NCI-H2081 (cell line): ENCODE measurements around the gene ZKSCAN1.

Source experiments
- DNase-seq, 2 experiments: peaks; one replicate each; lab custom pipeline; 2025; lab: John Stamatoyannopoulos, UW

The ZKSCAN1 gene

GRCh38 chr7:100080907-100081534 lies 65.6 kb downstream of the ZKSCAN1 start:
- DNase-seq: peak; percentile 48 to 72

DNA sequence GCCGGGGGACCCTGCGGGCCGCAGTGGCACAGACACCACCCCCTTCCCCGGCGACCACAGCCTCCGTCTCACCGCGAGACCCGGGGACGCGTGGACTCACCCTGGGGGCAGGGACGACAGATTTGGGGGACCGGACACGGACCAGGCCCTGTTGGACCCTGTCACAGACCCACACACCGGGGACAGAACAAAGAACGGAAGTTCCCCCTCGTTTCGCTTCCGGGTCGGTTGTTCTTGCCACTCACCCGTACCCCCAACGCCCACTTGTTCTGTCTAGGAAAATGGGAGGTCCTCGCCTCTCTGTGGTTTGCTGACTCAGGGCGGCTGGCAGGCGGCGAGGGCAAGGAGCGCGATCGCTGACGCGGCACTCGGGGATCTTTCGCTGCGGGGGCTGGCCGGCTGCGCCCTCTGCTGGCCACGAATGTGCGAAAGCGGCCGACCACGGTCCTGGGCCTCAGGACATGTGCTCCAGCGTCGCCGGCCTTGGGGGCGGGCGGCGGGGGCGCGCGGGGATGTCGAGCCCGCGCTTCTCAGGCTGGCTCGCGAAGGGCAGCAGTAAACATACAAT lies 66.2 kb downstream of the ZKSCAN1 start, which contains the start of gene ZNF3:
TSS of gene ZNF3 (minus strand) at position 189 of the 568 bp plus-strand sequence. CDS start 4,366 bp downstream, outside the sequence.
- DNase-seq: peak; percentile 99

DNA sequence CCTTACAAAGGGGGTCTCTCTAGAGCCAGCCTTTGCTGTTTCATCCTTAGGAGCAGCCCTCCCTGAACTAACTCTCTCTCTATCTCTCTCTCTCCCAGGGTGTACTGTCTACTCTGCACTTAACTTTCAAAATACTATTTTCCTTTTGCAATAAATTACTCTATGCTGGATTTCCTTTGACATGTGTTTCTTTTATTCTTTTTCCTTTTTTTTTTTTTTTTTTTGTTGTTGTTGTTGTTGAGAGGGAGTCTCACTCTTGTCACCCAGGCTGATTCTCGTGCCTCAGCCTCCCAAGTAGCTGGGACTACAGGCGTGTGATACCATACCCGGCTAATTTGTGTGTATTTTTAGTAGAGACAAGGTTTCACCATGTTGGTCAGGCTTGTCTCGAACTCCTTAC lies 67.6 kb downstream of the ZKSCAN1 start:
- DNase-seq: no peak

- DNase-seq: no peak
These were observed 70.1 kb downstream of the ZKSCAN1 start for GRCh38 chr7:100085515-100085914.

- DNase-seq: no peak
These were observed 71.8 kb downstream of the ZKSCAN1 start for GRCh38 chr7:100087055-100087750.

DNA sequence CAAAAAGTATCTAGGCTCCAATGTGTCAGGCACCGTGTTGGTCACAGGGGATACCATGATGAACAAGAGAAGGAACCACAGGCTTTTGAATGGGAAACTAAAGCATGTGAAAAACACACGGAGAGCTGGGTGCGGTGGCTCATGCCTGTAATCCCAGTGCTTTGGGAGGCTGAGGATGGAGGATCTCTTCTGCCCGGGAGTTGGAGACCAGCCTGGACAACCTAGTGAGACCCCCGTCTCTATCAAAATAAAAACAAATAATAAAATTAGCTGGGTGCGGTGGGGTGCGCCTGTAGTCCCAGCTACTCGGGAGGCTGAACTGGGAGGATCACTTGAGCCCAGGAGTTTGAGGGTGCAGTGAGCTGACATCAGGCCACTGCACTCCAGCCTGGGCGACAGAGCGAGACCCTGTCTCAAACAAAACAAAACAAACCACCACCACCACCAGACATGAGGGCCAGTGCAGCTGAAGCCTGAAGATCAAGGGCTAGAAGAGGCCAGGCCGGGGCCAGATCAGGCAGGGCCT lies 72.8 kb downstream of the ZKSCAN1 start:
- no peak for DNase-seq

GRCh38 chr7:100088621-100089457 lies 73.4 kb downstream of the ZKSCAN1 start, which contains the start of gene COPS6:
TSS of gene COPS6 (plus strand) at chr7:100088969. CDS start at chr7:100088991, 22 bp downstream.
- peak; percentile 81 to 83 for DNase-seq

DNA sequence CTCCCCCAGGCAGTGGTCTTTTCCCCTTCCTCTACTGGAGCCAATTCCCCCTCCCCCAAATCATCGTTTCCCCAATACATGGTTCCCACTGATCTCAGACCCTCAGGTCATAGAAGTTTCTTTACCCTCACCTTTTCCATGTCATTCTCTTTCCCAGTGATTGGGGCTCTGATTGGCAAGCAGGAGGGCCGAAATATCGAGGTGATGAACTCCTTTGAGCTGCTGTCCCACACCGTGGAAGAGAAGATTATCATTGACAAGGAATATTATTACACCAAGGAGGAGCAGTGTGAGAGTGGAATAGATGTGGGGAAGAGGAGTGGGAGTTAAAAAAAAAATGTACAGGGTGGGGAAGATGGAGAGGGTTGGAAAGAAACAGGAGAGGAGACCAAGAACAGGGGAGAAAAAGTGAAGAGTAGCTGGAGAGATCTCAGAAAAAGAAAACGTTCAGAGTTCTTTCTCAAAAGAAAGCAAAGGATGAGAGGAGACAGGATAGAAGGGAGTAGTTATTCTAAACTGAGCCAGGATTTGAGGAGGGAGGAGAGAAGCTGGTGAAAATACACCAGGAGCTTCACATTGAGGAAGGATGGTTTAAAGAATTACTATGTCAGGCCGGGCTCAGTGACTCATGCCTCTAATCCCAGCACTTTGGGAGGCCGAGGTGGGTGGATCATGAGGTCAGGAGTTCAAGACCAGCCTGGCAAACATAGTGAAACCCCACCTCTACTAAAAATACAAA lies 74.2 kb downstream of the ZKSCAN1 start:
- DNase-seq: no peak

GRCh38 chr7:100090527-100091410 lies 75.4 kb downstream of the ZKSCAN1 start:
- no peak for DNase-seq
